Embryonic facial prominence (tissue), 1 donor: Measurements from ENCODE around the gene STARD13.
"Not testable (repeated sequence)": the region's sequence is repeated elsewhere in the genome, so short reads cannot be mapped to it uniquely, and the experiment has no call there.

Experiments
- DNase-seq: peaks from one replicate; pipeline ENCODE4 v3.0.0-alpha.2; 2016; ENCODE audit errors: extremely low spot score

The STARD13 gene

GRCh38 chr13:33175991-33176390, 109.6 kb downstream of the STARD13 start:
- no peak for DNase-seq

GRCh38 chr13:33174931-33175330, 110.6 kb downstream of the STARD13 start:
- DNase-seq: peak; percentile 69

- DNase-seq: no peak
Measured at GRCh38 chr13:33174491-33174890, 111.1 kb downstream of the STARD13 start.

GRCh38 chr13:33172911-33173310, 112.6 kb downstream of the STARD13 start:
- no peak for DNase-seq

- no peak for DNase-seq
Measured at GRCh38 chr13:33172400-33172799, 113.2 kb downstream of the STARD13 start.

- no peak for DNase-seq
Measured at GRCh38 chr13:33169273-33169980, 116.1 kb downstream of the STARD13 start.

GRCh38 chr13:33168321-33168960, 117.1 kb downstream of the STARD13 start:
- DNase-seq: no peak

GRCh38 chr13:33167491-33167890, 118.1 kb downstream of the STARD13 start:
- no peak for DNase-seq

GRCh38 chr13:33165787-33166186, 119.8 kb downstream of the STARD13 start:
- no peak for DNase-seq

GRCh38 chr13:33164331-33164730, 121.2 kb downstream of the STARD13 start:
- DNase-seq: no peak

- not testable (repeated sequence) for DNase-seq
Measured at GRCh38 chr13:33162725-33163124, 122.8 kb downstream of the STARD13 start.

- no peak for DNase-seq
Measured at GRCh38 chr13:33158816-33159215, 126.7 kb downstream of the STARD13 start.

- DNase-seq: no peak
Measured at GRCh38 chr13:33158271-33158670, 127.3 kb downstream of the STARD13 start.

GRCh38 chr13:33154911-33155310, 130.6 kb downstream of the STARD13 start:
- DNase-seq: no peak

- DNase-seq: no peak
Measured at GRCh38 chr13:33153421-33154404, 131.8 kb downstream of the STARD13 start.

- DNase-seq: no peak
Measured at GRCh38 chr13:33152389-33152788, 133.2 kb downstream of the STARD13 start.

GRCh38 chr13:33150662-33151061, 134.9 kb downstream of the STARD13 start:
- DNase-seq: no peak

GRCh38 chr13:33150126-33150525, 135.4 kb downstream of the STARD13 start:
- DNase-seq: no peak

GRCh38 chr13:33147832-33148231, 137.7 kb downstream of the STARD13 start:
- DNase-seq: no peak

GRCh38 chr13:33146843-33147611, 138.5 kb downstream of the STARD13 start:
- no peak for DNase-seq

GRCh38 chr13:33145667-33146066, 139.9 kb downstream of the STARD13 start:
- no peak for DNase-seq
